IMR-90 (cell line): ENCODE measurements around the gene ORMDL2. TPM values are rescaled to one million over a fixed set of nuclear protein-coding genes. Genes with fewer than 3 reads are reported as not detected.
A peak's percentile ranks its signal among the peaks of the same experiment; 100 is the strongest.

Source experiments
- ATAC-seq: fragments of 200-7000 bp; cut with Tn5 transposase; 2 replicates; pipeline ENCODE4 v1.9.1; 2020; ENCODE audit warnings: low read depth, mild to moderate bottlenecking, moderate library complexity
- BruUV-seq: library from RNA; stranded (reverse); fragments of 400-500 nt; replicated peaks from 2 replicates; lab custom pipeline; 2021; lab: Mats Ljungman, UMichigan
- CTCF ChIA-PET: fragments of 300-600 bp; formaldehyde crosslinking; extraction: SDS; loops from one replicate; lab custom pipeline; 2021; ENCODE audit warnings: antibody characterized with exemption; lab: Yijun Ruan, JAX
- POLR2A ChIA-PET: fragments of 300-600 bp; sonication (Branson Sonifier 250); formaldehyde crosslinking; loops from one replicate; lab custom pipeline; 2022; ENCODE audit warnings: antibody characterized with exemption; ENCODE audit not compliant: unreplicated experiment; lab: Charles Lee
- DNase-seq: peaks from one replicate; pipeline ENCODE4 v3.0.0; 2013
- H2AFZ ChIP-seq: replicated peaks from 2 replicates; pipeline ENCODE3; 2013; ENCODE audit warnings: low read length, mild to moderate bottlenecking; ENCODE audit not compliant: poor library complexity
- H2AK5ac ChIP-seq: 2 replicates; pipeline ENCODE4 v1.6.1; 2013; ENCODE audit warnings: low read depth, low read length, inconsistent platforms
- H2AK9ac ChIP-seq: replicated peaks from 2 replicates; pipeline ENCODE3; 2013; ENCODE audit warnings: mild to moderate bottlenecking, low read depth, low read length, moderate library complexity; ENCODE audit not compliant: poor library complexity
- H2BK120ac ChIP-seq: 2 replicates; pipeline ENCODE4 v1.6.1; 2013; ENCODE audit warnings: low read depth, low read length, inconsistent platforms
- H2BK15ac ChIP-seq: 3 replicates; pipeline ENCODE4 v1.6.1; 2013; ENCODE audit warnings: low read depth, low read length, inconsistent platforms
- H2BK20ac ChIP-seq: 2 replicates; pipeline ENCODE4 v1.6.1; 2013; ENCODE audit warnings: low read depth, mild to moderate bottlenecking, inconsistent platforms, low read length, moderate library complexity
- H2BK5ac ChIP-seq: 2 replicates; pipeline ENCODE4 v1.6.1; 2013; ENCODE audit warnings: mild to moderate bottlenecking, low read depth, low read length, inconsistent platforms; ENCODE audit not compliant: poor library complexity, severe bottlenecking
- H3K14ac ChIP-seq: replicated peaks from 2 replicates; pipeline ENCODE4 v1.6.1; 2013; ENCODE audit warnings: low read depth, low read length, inconsistent platforms
- H3K18ac ChIP-seq: 2 replicates; pipeline ENCODE4 v1.6.1; 2013; ENCODE audit warnings: low read depth, low read length, control low read depth
- H3K23ac ChIP-seq: 2 replicates; pipeline ENCODE4 v1.6.1; 2013; ENCODE audit warnings: low read depth, low read length, inconsistent platforms
- H3K27ac ChIP-seq: 2 replicates; pipeline ENCODE4 v1.5.1; 2013; ENCODE audit warnings: mild to moderate bottlenecking, control low read depth, low read length; ENCODE audit not compliant: insufficient read depth
- H3K27me3 ChIP-seq: 2 replicates; pipeline ENCODE4 v1.6.1; 2013; ENCODE audit warnings: low read length; ENCODE audit not compliant: control insufficient read depth, insufficient read depth
- H3K36me3 ChIP-seq: 2 replicates; pipeline ENCODE4 v1.6.1; 2013; ENCODE audit warnings: low read length, mixed read lengths; ENCODE audit not compliant: control insufficient read depth, insufficient read depth
- H3K4ac ChIP-seq: 2 replicates; pipeline ENCODE4 v1.6.1; 2013; ENCODE audit warnings: low read depth, low read length, inconsistent platforms
- H3K4me1 ChIP-seq: 2 replicates; pipeline ENCODE4 v1.6.1; 2013; ENCODE audit warnings: low read length, mixed read lengths; ENCODE audit not compliant: control insufficient read depth, insufficient read depth
- H3K4me2 ChIP-seq: 2 replicates; pipeline ENCODE4 v1.6.1; 2013; ENCODE audit warnings: low read depth, mild to moderate bottlenecking, control low read depth, low read length, moderate library complexity
- H3K4me3 ChIP-seq: 2 replicates; pipeline ENCODE4 v1.5.1; 2013; ENCODE audit warnings: low read depth, mild to moderate bottlenecking, control low read depth, low read length, moderate library complexity; ENCODE audit not compliant: insufficient read depth
- H3K56ac ChIP-seq: 2 replicates; pipeline ENCODE4 v1.6.1; 2013; ENCODE audit warnings: low read length, inconsistent platforms; ENCODE audit not compliant: insufficient read depth; ENCODE audit errors: extremely low read depth
- H3K79me1 ChIP-seq, 2 experiments: 2 replicates each; pipeline ENCODE4 v1.6.1; 2013; ENCODE audit warnings: low read length in 2 of 2, inconsistent platforms in 1 of 2, low read depth in 1 of 2
- H3K9ac ChIP-seq: 2 replicates; pipeline ENCODE4 v1.6.1; 2013; ENCODE audit warnings: low read depth, low read length, control low read depth
- H3K9me1 ChIP-seq: 2 replicates; pipeline ENCODE4 v1.6.1; 2013; ENCODE audit warnings: low read length, inconsistent platforms; ENCODE audit not compliant: insufficient read depth
- H3K9me3 ChIP-seq: 2 replicates; pipeline ENCODE4 v1.6.1; 2013; ENCODE audit warnings: low read length; ENCODE audit not compliant: control insufficient read depth, insufficient read depth
- H4K20me1 ChIP-seq: 2 replicates; pipeline ENCODE4 v1.6.1; 2013; ENCODE audit warnings: low read length, inconsistent platforms; ENCODE audit not compliant: insufficient read depth
- H4K5ac ChIP-seq: 2 replicates; pipeline ENCODE4 v1.6.1; 2013; ENCODE audit warnings: mild to moderate bottlenecking, low read depth, low read length, control low read depth
- H4K8ac ChIP-seq, 2 experiments: 2 replicates each; pipeline ENCODE4 v1.6.1; 2013; ENCODE audit warnings: low read depth in 2 of 2, low read length in 2 of 2, control low read depth in 1 of 2, inconsistent platforms in 1 of 2
- H4K91ac ChIP-seq: 2 replicates; pipeline ENCODE4 v1.6.1; 2013; ENCODE audit warnings: low read depth, low read length, inconsistent platforms; ENCODE audit not compliant: insufficient read depth
- CHD1 ChIP-seq: IDR thresholded peaks from 2 replicates; pipeline ENCODE4 v1.6.1; 2012; ENCODE audit warnings: low read depth, low read length, improper control_type of control experiment
- RCOR1 ChIP-seq: IDR thresholded peaks from 2 replicates; pipeline ENCODE4 v1.6.1; 2012; ENCODE audit warnings: mild to moderate bottlenecking, low read length, improper control_type of control experiment; ENCODE audit not compliant: insufficient replicate concordance
- WGBS, 2 experiments: methylation state at CpG; one replicate each; pipeline versions ENCODE4 v1.1.5 to v1.1.7; 2013; ENCODE audit warnings: missing lambda C conversion rate in 2 of 2; ENCODE audit not compliant: insufficient read length in 1 of 2; ENCODE audit errors: extremely low coverage in 2 of 2; 5-methylcytosine and 5-hydroxymethylcytosine counted together
- dilution Hi-C: fragments of 300-500 bp; cut with HindIII; formaldehyde crosslinking; loops from one replicate; pipeline ENCODE4 v1.14.3; 2018; ENCODE audit warnings: low sequenced_read_pairs; ENCODE audit not compliant: unreplicated experiment
- in situ Hi-C: fragments of 300-500 bp; cut with MboI; formaldehyde crosslinking; loops from 3 replicates; pipeline ENCODE4 v1.14.3; 2019; ENCODE audit warnings: low sequenced_read_pairs, inconsistent platforms, mixed read lengths
- intact Hi-C: fragments of 100-400 bp; cut with micrococcal nuclease; formaldehyde crosslinking; loops from 2 replicates; pipeline ENCODE4 v1.10.0; 2022
- polyA plus RNA-seq, 3 experiments: library from polyadenylated mRNA; depleted of rRNA; stranded (reverse); fragments of >200 nt; gene quantifications; 2 replicates each; pipeline ENCODE4 v1.2.3, GENCODE V29; 2012; ENCODE audit warnings: low replicate concordance in 1 of 3
- total RNA-seq: library from RNA; depleted of rRNA; stranded (reverse); fragments of >200 nt; gene quantifications from 2 replicates; pipeline ENCODE4 v1.2.3, GENCODE V29; 2012

ORMDL2 gene
- total and polyA plus RNA-seq, 2 of the 4 experiments (the other 2 are of a cell fraction): 20.4 to 39.7 TPM

- no peak overlapping the region for H2AK5ac ChIP-seq
- H3K18ac ChIP-seq: no peak overlapping the region
- H3K9me3 ChIP-seq: no peaks in the 10 kb centered on the region
- peaks cover 11% of the 10 kb centered on the region for H3K9me1 ChIP-seq
- DNase-seq (peak; percentile 42), ATAC-seq (no peak)
- no TSS peak for BruUV-seq
- H2AK9ac ChIP-seq: no peak overlapping the region
- no peaks in the 10 kb centered on the region for H3K27me3 ChIP-seq
- H3K4ac ChIP-seq: no peak overlapping the region
- H4K5ac ChIP-seq: no peak overlapping the region
- H2BK15ac ChIP-seq: no peak overlapping the region
- H3K4me2 ChIP-seq: no peak overlapping the region
- no peak overlapping the region for H3K14ac ChIP-seq
- peaks cover 10% of the 10 kb centered on the region for H3K4me1 ChIP-seq
- no CpG with 5 or more reads among the region's 3 CpGs for WGBS, 2 experiments
- H2BK120ac ChIP-seq: no peak overlapping the region
- no peak overlapping the region for H2BK5ac ChIP-seq
- H3K79me1 ChIP-seq: peaks cover 4 to 8% of the 10 kb centered on the region in 2 experiments
- no peak overlapping the region for H4K8ac ChIP-seq
- H4K20me1 ChIP-seq: no peaks in the 10 kb centered on the region
- no peak overlapping the region for H3K4me3 ChIP-seq
- H2AFZ ChIP-seq: peak overlapping the region; percentile 78
- TF ChIP-seq CHD1 (no peak), RCOR1 (no peak)
- POLR2A ChIA-PET: no interaction called here
- no peak overlapping the region for H2BK20ac ChIP-seq
- dilution Hi-C loops (no loop called here), in situ Hi-C loops (no loop called here), intact Hi-C loops (loop anchor here (5.0 kb wide), 2 partner anchors 36 to 61 kb away; no protein-coding TSS in a partner anchor)
- no peaks in the 10 kb centered on the region for H3K36me3 ChIP-seq
- no peak overlapping the region for H3K9ac ChIP-seq
- H3K27ac ChIP-seq: no peak overlapping the region
- CTCF ChIA-PET: no interaction called here
- H4K91ac ChIP-seq: no peak overlapping the region
- no peak overlapping the region for H3K23ac ChIP-seq
- no peak overlapping the region for H3K56ac ChIP-seq
Observed at GRCh38 chr12:55850893-55851292, 33.1 kb downstream of the ORMDL2 start.
